Astrocyte of the cerebellum (primary cell): ENCODE results near the gene FAM135A.
A peak's percentile ranks its signal among the peaks of the same experiment; 100 is the strongest.

Experiments
- DNase-seq: peaks from one replicate; pipeline ENCODE4 v3.0.0-alpha.2; 2011; ENCODE audit warnings: low read depth
- H3K4me3 ChIP-seq: 2 replicates; pipeline ENCODE4 v1.5.1; 2011; ENCODE audit warnings: mild to moderate bottlenecking, low read depth, low read length, moderate library complexity
- in situ Hi-C: cut with HindIII; loops from 2 replicates; pipeline ENCODE4 v1.10.0; 2017; ENCODE audit warnings: low sequenced_read_pairs
- TF ChIP-seq, protein P1 (sequence below): IDR thresholded peaks from 2 replicates; pipeline ENCODE4 v1.5.1; 2012; ENCODE audit warnings: low read length, low read depth, moderate library complexity, mild to moderate bottlenecking; ENCODE audit errors: missing control alignments

FAM135A gene

DNA sequence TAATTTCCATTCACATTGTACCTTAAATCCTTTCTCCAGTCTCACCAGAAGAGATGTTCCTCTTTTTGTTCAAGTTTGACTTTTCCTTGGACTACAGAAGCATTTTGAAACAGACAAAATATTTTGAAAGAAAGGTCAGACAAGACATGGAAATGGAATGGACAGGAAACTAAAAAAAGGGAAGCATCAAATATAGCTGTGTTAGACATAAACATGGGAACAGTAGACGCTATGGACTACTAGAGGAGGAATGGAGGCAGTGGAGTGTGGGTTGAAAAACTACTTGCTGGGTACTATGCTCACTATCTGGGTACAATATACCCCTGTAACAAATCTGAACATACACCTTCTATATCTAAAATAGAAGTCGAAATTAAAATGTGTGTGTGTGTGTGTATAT is 4.1 kb upstream of the FAM135A start:
- TF ChIP-seq, protein P1, sequence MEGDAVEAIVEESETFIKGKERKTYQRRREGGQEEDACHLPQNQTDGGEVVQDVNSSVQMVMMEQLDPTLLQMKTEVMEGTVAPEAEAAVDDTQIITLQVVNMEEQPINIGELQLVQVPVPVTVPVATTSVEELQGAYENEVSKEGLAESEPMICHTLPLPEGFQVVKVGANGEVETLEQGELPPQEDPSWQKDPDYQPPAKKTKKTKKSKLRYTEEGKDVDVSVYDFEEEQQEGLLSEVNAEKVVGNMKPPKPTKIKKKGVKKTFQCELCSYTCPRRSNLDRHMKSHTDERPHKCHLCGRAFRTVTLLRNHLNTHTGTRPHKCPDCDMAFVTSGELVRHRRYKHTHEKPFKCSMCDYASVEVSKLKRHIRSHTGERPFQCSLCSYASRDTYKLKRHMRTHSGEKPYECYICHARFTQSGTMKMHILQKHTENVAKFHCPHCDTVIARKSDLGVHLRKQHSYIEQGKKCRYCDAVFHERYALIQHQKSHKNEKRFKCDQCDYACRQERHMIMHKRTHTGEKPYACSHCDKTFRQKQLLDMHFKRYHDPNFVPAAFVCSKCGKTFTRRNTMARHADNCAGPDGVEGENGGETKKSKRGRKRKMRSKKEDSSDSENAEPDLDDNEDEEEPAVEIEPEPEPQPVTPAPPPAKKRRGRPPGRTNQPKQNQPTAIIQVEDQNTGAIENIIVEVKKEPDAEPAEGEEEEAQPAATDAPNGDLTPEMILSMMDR, result no peak
- in situ Hi-C loops, result no loop called here
- no peak overlapping the region for H3K4me3 ChIP-seq
- DNase-seq, result no peak

DNA sequence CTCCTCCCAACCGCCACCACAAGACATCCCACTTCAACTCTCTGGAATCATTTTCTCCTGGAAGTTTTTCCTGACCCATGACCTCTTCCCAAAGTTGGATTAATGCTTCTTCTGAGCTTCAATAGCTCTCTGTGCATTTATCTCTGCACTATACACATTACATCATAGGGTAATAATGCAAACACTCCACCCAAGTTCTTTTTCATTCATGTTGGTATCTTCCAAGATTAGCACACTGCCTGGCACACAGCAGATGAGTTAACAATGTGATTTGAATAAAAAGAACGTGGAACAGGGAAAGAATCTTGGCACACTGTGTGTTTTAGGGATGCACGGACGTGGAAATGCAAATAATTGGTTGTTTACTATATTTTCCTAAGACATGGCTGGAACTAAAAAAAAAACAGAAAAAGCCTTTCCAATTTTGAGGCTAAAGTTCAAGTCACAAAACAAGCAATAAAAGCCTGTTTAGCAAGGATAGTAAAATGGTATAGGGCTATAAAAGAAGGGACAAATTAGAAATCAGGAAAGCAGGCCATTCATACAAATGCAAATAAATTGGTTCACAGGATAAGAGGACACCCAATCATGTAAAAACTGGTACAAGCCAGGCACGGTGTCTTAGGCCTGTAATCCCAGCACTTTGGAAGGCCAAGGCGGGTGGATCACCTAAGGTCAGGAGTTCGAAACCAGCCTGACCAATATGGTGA is 1.6 kb upstream of the FAM135A start:
- no peak for DNase-seq
- no peak overlapping the region for H3K4me3 ChIP-seq
- TF ChIP-seq, protein P1, result no peak
- in situ Hi-C loops, result no loop called here

DNA sequence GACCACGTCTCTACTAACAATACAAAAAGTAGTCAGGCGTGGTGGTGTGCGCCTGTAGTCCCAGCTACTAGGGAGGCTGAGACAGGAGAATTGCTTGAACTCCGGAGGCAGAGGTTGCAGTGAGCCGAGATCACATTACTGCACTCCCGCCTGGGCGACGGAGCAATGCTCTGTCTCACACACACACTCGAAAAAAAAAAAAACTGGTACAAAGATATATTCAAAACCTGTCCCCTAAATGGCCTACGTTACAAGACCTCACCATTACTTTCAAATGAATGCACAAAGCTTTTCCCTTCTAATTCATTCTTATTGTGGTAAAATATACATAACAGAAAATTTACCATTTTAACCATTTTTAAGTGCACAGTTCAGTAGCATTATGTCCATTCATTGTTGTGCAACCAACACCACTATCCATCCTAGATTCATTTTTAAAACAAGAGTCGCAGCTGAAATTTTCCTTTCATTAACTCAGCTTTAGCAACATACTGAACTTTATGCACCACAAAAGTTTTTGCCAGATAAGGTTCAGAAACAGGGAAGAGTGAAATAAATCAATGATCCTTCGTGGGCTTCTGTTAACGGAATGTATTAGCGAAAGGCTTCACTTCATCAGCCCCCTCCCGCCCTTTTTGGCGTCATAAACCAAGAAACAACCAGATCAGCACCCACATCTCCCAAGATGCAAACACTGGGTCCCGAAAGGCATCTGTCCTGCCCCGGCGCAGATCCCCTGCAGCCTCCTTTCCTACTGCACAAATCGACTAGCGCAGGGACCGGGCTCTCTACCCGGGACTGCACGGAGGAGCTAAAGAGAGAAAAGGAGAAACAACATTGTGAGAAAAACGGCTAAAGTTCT is 825 bp upstream of the FAM135A start:
- no peak for DNase-seq
- TF ChIP-seq, protein P1, result no peak
- in situ Hi-C loops, result no loop called here
- H3K4me3 ChIP-seq, result peak overlapping the region; percentile 82

DNA sequence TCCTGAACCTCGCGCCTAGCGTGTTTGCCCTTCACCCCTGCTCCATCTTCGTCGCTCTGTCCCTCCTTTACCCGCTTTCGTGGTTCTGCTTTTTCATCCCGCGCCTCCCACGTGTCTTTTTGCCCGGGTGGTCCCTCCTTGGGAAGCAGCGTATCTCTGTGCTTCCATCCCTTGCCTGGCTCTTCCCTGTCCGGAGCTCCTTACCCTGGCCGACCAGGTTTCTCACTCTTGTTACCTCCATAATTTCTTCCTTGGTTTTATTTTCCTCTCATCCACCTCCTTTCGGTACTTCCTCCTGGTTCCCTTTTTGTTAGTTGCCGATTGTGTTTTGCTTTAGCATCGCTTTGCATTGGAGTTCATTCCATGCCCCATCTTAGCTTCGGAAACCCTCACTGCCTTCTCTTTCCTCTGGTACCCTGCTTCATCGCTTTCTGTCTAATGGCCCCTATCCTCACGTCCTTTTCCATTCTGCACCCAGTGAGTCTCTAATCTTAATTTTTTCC is 735 bp downstream of the FAM135A start:
- in situ Hi-C loops, result no loop called here
- no peak for DNase-seq
- peak overlapping the region; percentile 82 for H3K4me3 ChIP-seq
- TF ChIP-seq, protein P1, result no peak

DNA sequence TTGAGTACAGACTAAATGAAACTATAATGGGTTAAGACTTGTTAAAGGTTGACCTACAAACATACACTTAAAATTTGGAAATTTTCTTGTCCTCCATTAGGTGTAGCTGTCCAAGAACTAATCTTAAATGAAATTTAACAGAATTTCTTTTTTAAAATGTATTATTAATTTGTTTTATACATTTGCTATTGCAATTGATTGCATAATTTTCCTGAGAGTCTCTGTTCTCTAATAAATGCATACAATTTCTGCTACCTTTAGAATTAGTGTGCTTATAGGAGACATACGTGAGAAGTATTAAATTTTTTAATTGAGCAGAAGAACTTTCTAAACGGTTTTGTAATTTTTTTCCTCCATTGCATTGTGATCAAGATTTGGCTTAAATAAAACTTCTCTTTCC is 1.5 kb downstream of the FAM135A start:
- DNase-seq, result no peak
- in situ Hi-C loops, result no loop called here
- H3K4me3 ChIP-seq, result peak overlapping the region; percentile 82
- TF ChIP-seq, protein P1, result no peak

DNA sequence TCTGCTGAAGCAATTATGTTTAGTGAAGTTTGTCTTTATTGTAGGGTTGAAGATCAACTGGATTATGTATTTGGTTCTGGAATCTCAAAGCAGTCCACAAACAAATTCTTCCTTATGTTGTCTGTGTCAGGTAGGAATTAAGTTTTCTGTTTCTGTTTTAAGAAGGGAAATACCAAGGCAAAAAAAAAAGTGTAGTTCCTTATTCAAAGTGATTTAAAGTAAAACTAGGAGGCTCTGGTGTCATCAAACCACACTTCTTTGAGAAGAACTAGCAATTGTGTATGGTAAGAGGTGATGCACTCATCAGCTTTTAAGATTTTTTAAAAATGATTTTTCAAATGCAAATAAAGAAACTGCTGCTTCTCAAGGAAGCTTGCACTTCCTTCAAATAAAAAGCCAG is 1.9 kb downstream of the FAM135A start:
- no peak overlapping the region for H3K4me3 ChIP-seq
- in situ Hi-C loops, result no loop called here
- no peak for DNase-seq
- TF ChIP-seq, protein P1, result no peak
